Right lung (tissue), 5 donors: ENCODE measurements around the gene SHCBP1. TPM values are rescaled to one million over a fixed set of nuclear protein-coding genes. Genes with fewer than 3 reads are reported as not detected.

Experiments
- polyA plus RNA-seq, 5 donors: library from polyadenylated mRNA; unstranded; fragments of 120-200 nt; gene quantifications; one replicate each; pipeline versions ENCODE4 v1.2.1 to v1.2.3, GENCODE V29; 2013; ENCODE audit warnings: inconsistent platforms in 1 of 5, low replicate concordance in 1 of 5; ENCODE audit not compliant: insufficient read length in 5 of 5, insufficient read depth in 1 of 5

SHCBP1 gene
- polyA plus RNA-seq, 5 donors: 7.8 to 22.9 (median 11.4) TPM

Other genes starting within 250 kb of the SHCBP1 start
- gene VPS35, start 67.8 kb upstream of the SHCBP1 start, polyA plus RNA-seq: 100 to 1,000 TPM in 4 of 5 donors, 10 to 100 TPM in 1; 92.3 to 167 (median 140) TPM
- gene ORC6, start 68.3 kb upstream of the SHCBP1 start, polyA plus RNA-seq: 10 to 100 TPM; 18.8 to 36.8 (median 28.2) TPM
- under 1 TPM; 0.40 to 0.99 (median 0.46) TPM for gene MYLK3, start 127.0 kb upstream of the SHCBP1 start, polyA plus RNA-seq
- gene C16orf87, start 209.8 kb upstream of the SHCBP1 start, polyA plus RNA-seq: 10 to 100 TPM; 17.7 to 27.8 (median 23.3) TPM